Trophoblast cell (in vitro differentiated cells and primary cell): ENCODE results near the gene ST3GAL4.

Experiments used
- DNase-seq, 2 donors: peaks; one replicate each; pipeline ENCODE4 v3.0.0-alpha.2; 2016
- H2AFZ ChIP-seq: 2 replicates; pipeline ENCODE4 v1.6.1; 2013; ENCODE audit warnings: low read length, moderate library complexity, mild to moderate bottlenecking; ENCODE audit not compliant: insufficient read depth, poor library complexity
- H2AK5ac ChIP-seq: 2 replicates; pipeline ENCODE4 v1.6.1; 2013; ENCODE audit warnings: mild to moderate bottlenecking, low read length
- H2BK120ac ChIP-seq: 2 replicates; pipeline ENCODE4 v1.6.1; 2013; ENCODE audit warnings: low read length, mild to moderate bottlenecking, moderate library complexity; ENCODE audit not compliant: insufficient read depth, poor library complexity
- H2BK12ac ChIP-seq: 2 replicates; pipeline ENCODE4 v1.6.1; 2013; ENCODE audit warnings: mild to moderate bottlenecking, low read length, moderate library complexity
- H2BK5ac ChIP-seq: 2 replicates; pipeline ENCODE4 v1.6.1; 2013; ENCODE audit warnings: low read length, low read depth, moderate library complexity, mild to moderate bottlenecking; ENCODE audit not compliant: poor library complexity
- H3K14ac ChIP-seq: 2 replicates; pipeline ENCODE4 v1.6.1; 2013; ENCODE audit warnings: mild to moderate bottlenecking, low read length
- H3K18ac ChIP-seq: 2 replicates; pipeline ENCODE4 v1.6.1; 2013; ENCODE audit warnings: mild to moderate bottlenecking, low read length
- H3K23ac ChIP-seq: 2 replicates; pipeline ENCODE4 v1.6.1; 2013; ENCODE audit warnings: low read length
- H3K27ac ChIP-seq: 2 replicates; pipeline ENCODE4 v1.5.1; 2013; ENCODE audit warnings: low read depth, mild to moderate bottlenecking, inconsistent platforms, low read length, moderate library complexity
- H3K27me3 ChIP-seq: 2 replicates; pipeline ENCODE4 v1.6.1; 2013; ENCODE audit warnings: inconsistent platforms, mild to moderate bottlenecking, low read length, moderate library complexity; ENCODE audit not compliant: insufficient read depth
- H3K36me3 ChIP-seq, 2 experiments: 1 replicate in 1 of 2; 2 replicates in 1 of 2; pipeline ENCODE4 v1.6.1; 2013; ENCODE audit warnings: low read length in 2 of 2, mild to moderate bottlenecking in 2 of 2, moderate library complexity in 1 of 2; ENCODE audit not compliant: insufficient read depth in 2 of 2, control insufficient read depth in 1 of 2
- H3K4ac ChIP-seq: 2 replicates; pipeline ENCODE4 v1.6.1; 2013; ENCODE audit warnings: low read depth, mild to moderate bottlenecking, low read length, moderate library complexity
- H3K4me1 ChIP-seq, 2 experiments: 1 replicate in 1 of 2; 2 replicates in 1 of 2; pipeline ENCODE4 v1.6.1; 2013; ENCODE audit warnings: low read length in 2 of 2, mild to moderate bottlenecking in 2 of 2, moderate library complexity in 1 of 2; ENCODE audit not compliant: insufficient read depth in 2 of 2, control insufficient read depth in 1 of 2
- H3K4me2 ChIP-seq: 2 replicates; pipeline ENCODE4 v1.6.1; 2013; ENCODE audit warnings: inconsistent platforms, mild to moderate bottlenecking, low read length, moderate library complexity
- H3K4me3 ChIP-seq: 2 replicates; pipeline ENCODE4 v1.5.1; 2013; ENCODE audit warnings: mild to moderate bottlenecking, low read depth, low read length, inconsistent platforms
- H3K79me1 ChIP-seq: one replicate; pipeline ENCODE4 v1.6.1; 2013; ENCODE audit warnings: low read length
- H3K79me2 ChIP-seq: 2 replicates; pipeline ENCODE4 v1.6.1; 2013; ENCODE audit warnings: low read length, mild to moderate bottlenecking; ENCODE audit not compliant: control insufficient read depth, insufficient read depth, poor library complexity
- H3K9ac ChIP-seq: 2 replicates; pipeline ENCODE4 v1.6.1; 2013; ENCODE audit warnings: mild to moderate bottlenecking, low read length
- H3K9me3 ChIP-seq: 2 replicates; pipeline ENCODE4 v1.6.1; 2013; ENCODE audit warnings: low read depth, mild to moderate bottlenecking, control low read depth, inconsistent platforms, low read length; ENCODE audit not compliant: insufficient read depth
- H4K12ac ChIP-seq: 2 replicates; pipeline ENCODE4 v1.6.1; 2013; ENCODE audit warnings: low read depth, mild to moderate bottlenecking, low read length, moderate library complexity
- H4K8ac ChIP-seq: 2 replicates; pipeline ENCODE4 v1.6.1; 2013; ENCODE audit warnings: low read depth, mild to moderate bottlenecking, low read length, moderate library complexity
- H4K91ac ChIP-seq: one replicate; pipeline ENCODE4 v1.6.1; 2013; ENCODE audit warnings: low read depth, mild to moderate bottlenecking, low read length, moderate library complexity
- WGBS: extraction: QIAGEN DNeasy Blood & Tissue Kit; methylation state at CpG from one replicate; pipeline ENCODE4 v1.1.7; 2013; ENCODE audit warnings: missing lambda C conversion rate; ENCODE audit not compliant: insufficient read length, insufficient coverage; ENCODE audit errors: extremely low coverage; 5-methylcytosine and 5-hydroxymethylcytosine counted together

ST3GAL4 gene

DNA sequence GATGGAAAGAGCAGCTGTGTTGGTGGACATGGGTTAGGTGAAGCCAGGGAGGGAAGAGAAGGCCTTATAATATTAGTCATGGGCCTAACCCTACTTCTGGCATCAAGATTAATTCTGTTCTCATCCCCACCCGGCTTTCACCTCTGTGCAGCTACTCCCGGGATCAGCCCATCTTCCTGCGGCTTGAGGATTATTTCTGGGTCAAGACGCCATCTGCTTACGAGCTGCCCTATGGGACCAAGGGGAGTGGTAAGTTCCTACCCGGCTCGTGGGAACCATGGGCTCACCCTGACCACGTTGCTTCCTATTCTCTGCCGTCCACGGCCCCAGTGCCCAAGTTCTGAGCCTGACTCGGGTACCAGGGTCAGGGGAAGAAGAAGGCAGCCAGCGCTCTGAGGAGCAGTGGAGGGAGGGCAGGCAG is 51.6 kb downstream of the ST3GAL4 start:
- Histone ChIP-seq H3K4me3 (no peak overlapping the region), H3K79me2 (peaks cover 8% of the 10 kb centered on the region), H3K23ac (no peak overlapping the region), H2BK12ac (peak overlapping the region; percentile 20), H2AFZ (no peak overlapping the region), H3K36me3 (peaks cover 10 to 16% of the 10 kb centered on the region in 2 experiments), H4K91ac (no peak overlapping the region), H4K12ac (no peak overlapping the region), H2AK5ac (no peak overlapping the region), H3K4me1 (peaks cover 31 to 42% of the 10 kb centered on the region in 2 experiments), H3K79me1 (peaks cover 25% of the 10 kb centered on the region), H3K27ac (no peak overlapping the region), H2BK120ac (peak overlapping the region; percentile 8), H3K9ac (no peak overlapping the region), H3K4me2 (no peak overlapping the region), H3K9me3 (peaks cover 6% of the 10 kb centered on the region), H3K4ac (no peak overlapping the region), H3K18ac (no peak overlapping the region), H4K8ac (no peak overlapping the region), H3K27me3 (no peaks in the 10 kb centered on the region), H3K14ac (peak overlapping the region; percentile 29), H2BK5ac (no peak overlapping the region)
- WGBS, result no CpG with 5 or more reads among the region's 12 CpGs
- no peak for DNase-seq

DNA sequence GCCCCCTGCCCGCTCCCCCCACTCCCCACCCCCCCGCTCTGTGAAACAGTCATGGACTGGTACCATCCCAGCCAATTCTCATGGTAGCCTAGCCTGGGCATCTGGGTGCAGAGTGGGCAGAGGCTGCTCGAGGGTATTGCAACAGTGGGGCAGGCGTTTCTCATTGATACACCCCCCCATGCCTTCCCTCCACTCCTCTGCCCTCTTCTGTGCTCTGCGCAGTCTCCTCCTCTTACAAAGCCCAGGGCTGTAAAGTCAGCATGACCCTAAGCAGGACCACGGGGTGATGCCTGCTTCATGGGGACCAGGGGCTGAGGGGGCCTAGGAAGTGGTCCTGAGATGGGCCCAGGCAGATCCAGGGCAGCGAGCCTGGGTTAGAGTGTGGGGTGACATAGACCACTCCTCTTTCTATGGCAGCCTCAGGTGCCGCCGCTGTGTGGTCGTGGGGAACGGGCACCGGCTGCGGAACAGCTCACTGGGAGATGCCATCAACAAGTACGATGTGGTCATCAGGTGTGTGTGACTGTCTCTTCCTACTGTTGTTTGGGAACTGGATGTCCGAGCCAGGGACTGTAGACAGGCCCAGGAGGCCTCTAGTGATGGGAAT is 52.3 kb downstream of the ST3GAL4 start:
- Histone ChIP-seq H3K14ac (no peak overlapping the region), H2BK120ac (no peak overlapping the region), H3K79me2 (peaks cover 8% of the 10 kb centered on the region)

DNA sequence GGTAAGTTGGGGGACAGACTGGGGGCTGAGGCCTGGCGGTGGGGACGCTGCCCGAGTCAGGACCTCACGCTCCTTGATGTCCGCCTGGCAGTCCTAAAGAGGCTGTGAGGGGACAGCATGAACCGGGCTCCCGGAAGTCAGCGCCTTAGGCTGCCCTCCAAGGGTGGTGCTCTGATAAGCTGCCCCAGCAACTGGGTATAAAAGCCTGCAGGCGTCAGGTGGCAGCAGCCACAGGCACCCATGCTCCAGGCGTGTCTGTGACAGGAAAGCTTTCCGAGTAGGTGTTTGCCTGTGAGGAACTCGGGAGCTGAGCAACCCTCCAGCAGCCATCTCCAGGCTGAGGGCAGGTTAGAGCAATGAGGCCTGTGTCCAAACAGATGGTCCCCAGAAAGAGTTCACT is 53.0 kb downstream of the ST3GAL4 start:
- Histone ChIP-seq H3K4me3 (no peak overlapping the region), H3K36me3 (peaks cover 13 to 19% of the 10 kb centered on the region in 2 experiments), H3K9me3 (peaks cover 6% of the 10 kb centered on the region), H2AFZ (no peak overlapping the region), H2BK120ac (no peak overlapping the region), H3K9ac (no peak overlapping the region), H3K79me1 (peaks cover 20% of the 10 kb centered on the region), H3K18ac (no peak overlapping the region), H3K27me3 (no peaks in the 10 kb centered on the region), H3K23ac (no peak overlapping the region), H3K4me1 (peaks cover 25 to 32% of the 10 kb centered on the region in 2 experiments), H4K12ac (no peak overlapping the region), H3K27ac (no peak overlapping the region), H3K4ac (no peak overlapping the region), H2BK5ac (no peak overlapping the region), H3K79me2 (peaks cover 8% of the 10 kb centered on the region), H3K14ac (no peak overlapping the region), H2AK5ac (no peak overlapping the region), H4K8ac (no peak overlapping the region), H3K4me2 (no peak overlapping the region), H4K91ac (no peak overlapping the region), H2BK12ac (no peak overlapping the region)
- WGBS, result no CpG with 5 or more reads among the region's 12 CpGs
- no peak for DNase-seq

More for the DNA sequence above, 52.3 kb downstream of the ST3GAL4 start:
- H4K91ac ChIP-seq, result no peak overlapping the region
- H2AFZ ChIP-seq, result no peak overlapping the region
- H3K4ac ChIP-seq, result no peak overlapping the region
- H3K9me3 ChIP-seq, result peaks cover 6% of the 10 kb centered on the region
- H3K79me1 ChIP-seq, result peaks cover 21% of the 10 kb centered on the region
- no peak for DNase-seq
- no peak overlapping the region for H4K12ac ChIP-seq
- no peak overlapping the region for H2BK5ac ChIP-seq
- H3K4me3 ChIP-seq, result no peak overlapping the region
- peaks cover 10 to 16% of the 10 kb centered on the region in 2 experiments for H3K36me3 ChIP-seq
- H3K4me2 ChIP-seq, result no peak overlapping the region
- no peak overlapping the region for H3K27ac ChIP-seq
- no peak overlapping the region for H3K9ac ChIP-seq
- no peak overlapping the region for H4K8ac ChIP-seq
- no CpG with 5 or more reads among the region's 15 CpGs for WGBS
- no peak overlapping the region for H3K23ac ChIP-seq
- no peak overlapping the region for H2BK12ac ChIP-seq
- H3K4me1 ChIP-seq, result peaks cover 27 to 38% of the 10 kb centered on the region in 2 experiments
- no peak overlapping the region for H3K18ac ChIP-seq
- no peak overlapping the region for H2AK5ac ChIP-seq
- H3K27me3 ChIP-seq, result no peaks in the 10 kb centered on the region

DNA sequence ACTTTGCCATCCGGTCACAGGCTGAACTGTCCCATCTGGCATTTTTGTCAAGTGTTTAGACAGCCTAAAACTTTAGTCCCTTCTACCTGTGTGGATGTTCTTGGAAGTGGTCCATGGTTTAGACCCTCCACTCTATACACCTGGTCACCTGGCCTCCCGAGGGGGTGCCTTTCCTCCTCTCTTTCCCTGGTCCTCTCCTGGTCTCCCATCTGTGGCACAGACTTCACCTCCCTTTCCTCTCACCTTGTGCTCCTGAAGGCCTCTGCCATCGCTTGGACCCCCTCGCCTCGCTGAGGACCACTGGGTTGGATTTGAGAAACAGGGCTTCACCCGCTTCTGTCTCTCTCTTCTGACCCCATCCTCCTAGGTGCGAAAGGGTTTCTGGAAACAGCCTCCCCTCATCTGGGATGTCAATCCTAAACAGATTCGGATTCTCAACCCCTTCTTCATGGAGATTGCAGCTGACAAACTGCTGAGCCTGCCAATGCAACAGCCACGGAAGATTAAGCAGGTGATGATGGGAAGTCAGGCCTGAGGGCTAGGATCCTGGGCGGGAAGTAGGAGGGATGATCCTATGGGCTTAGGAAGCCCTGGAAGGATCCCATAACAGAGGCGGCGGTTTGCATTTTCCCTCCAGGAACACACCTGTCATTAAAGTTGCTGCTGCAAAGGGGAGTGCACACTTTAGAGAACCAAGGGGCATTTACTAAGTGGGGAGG is 53.6 kb downstream of the ST3GAL4 start:
- no CpG with 5 or more reads among the region's 12 CpGs for WGBS
- Histone ChIP-seq H4K8ac (no peak overlapping the region), H3K18ac (no peak overlapping the region), H3K23ac (no peak overlapping the region), H3K14ac (no peak overlapping the region), H3K27me3 (no peaks in the 10 kb centered on the region), H2BK5ac (no peak overlapping the region), H3K79me2 (peaks cover 8% of the 10 kb centered on the region), H2AFZ (no peak overlapping the region), H2BK120ac (no peak overlapping the region), H3K9me3 (peaks cover 6% of the 10 kb centered on the region), H3K4me1 (peaks cover 24 to 28% of the 10 kb centered on the region in 2 experiments), H2AK5ac (no peak overlapping the region), H3K4ac (no peak overlapping the region), H4K91ac (no peak overlapping the region), H3K4me2 (no peak overlapping the region), H3K4me3 (no peak overlapping the region), H3K27ac (no peak overlapping the region), H4K12ac (no peak overlapping the region), H2BK12ac (no peak overlapping the region), H3K36me3 (peaks cover 15 to 20% of the 10 kb centered on the region in 2 experiments), H3K79me1 (peaks cover 20% of the 10 kb centered on the region), H3K9ac (no peak overlapping the region)
- DNase-seq, result no peak
